KMS-11 (cell line): ENCODE results near the gene CES4A.

Experiments used
- H2AFZ ChIP-seq: fragments of 200-600 bp; sonication (generic); 2 replicates; pipeline ENCODE4 v1.6.1; 2016; ENCODE audit warnings: antibody characterized with exemption, mixed run types, low read depth
- H3K27ac ChIP-seq: fragments of 200-600 bp; sonication (generic); 2 replicates; pipeline ENCODE4 v1.6.1; 2016; ENCODE audit warnings: mild to moderate bottlenecking, mixed run types
- H3K27me3 ChIP-seq: fragments of 200-600 bp; sonication (generic); 2 replicates; pipeline ENCODE4 v1.6.1; 2017; ENCODE audit warnings: mild to moderate bottlenecking, low read depth, mixed run types, moderate library complexity; ENCODE audit not compliant: insufficient read depth
- H3K36me3 ChIP-seq: fragments of 200-600 bp; sonication (generic); 2 replicates; pipeline ENCODE4 v1.6.1; 2017; ENCODE audit warnings: mild to moderate bottlenecking, mixed run types; ENCODE audit not compliant: insufficient read depth
- H3K4me1 ChIP-seq: fragments of 200-600 bp; sonication (generic); 2 replicates; pipeline ENCODE4 v1.6.1; 2016; ENCODE audit warnings: mild to moderate bottlenecking, low read depth, mixed run types; ENCODE audit not compliant: poor library complexity, severe bottlenecking
- H3K4me2 ChIP-seq: fragments of 200-600 bp; sonication (generic); 2 replicates; pipeline ENCODE4 v1.7.0; 2016; ENCODE audit warnings: mild to moderate bottlenecking, mixed run types
- H3K4me3 ChIP-seq: fragments of 200-600 bp; sonication (generic); IDR thresholded peaks from 2 replicates; pipeline ENCODE4 v1.6.1; 2017; ENCODE audit warnings: low read depth, low read length, mixed read lengths; ENCODE audit not compliant: insufficient read depth
- H3K79me2 ChIP-seq: fragments of 200-600 bp; sonication (generic); 2 replicates; pipeline ENCODE4 v1.6.1; 2016; ENCODE audit warnings: low read depth, mixed run types; ENCODE audit not compliant: insufficient read depth
- H3K9ac ChIP-seq: fragments of 200-600 bp; sonication (generic); 2 replicates; pipeline ENCODE4 v1.6.1; 2016; ENCODE audit warnings: mild to moderate bottlenecking, mixed run types
- H4K20me1 ChIP-seq: fragments of 200-600 bp; sonication (generic); 2 replicates; pipeline ENCODE4 v1.6.1; 2016; ENCODE audit warnings: mild to moderate bottlenecking, mixed run types; ENCODE audit not compliant: insufficient read depth
- TF ChIP-seq, protein P1 (sequence below): fragments of 200-600 bp; sonication (generic); conservative IDR thresholded peaks from 2 replicates; pipeline ENCODE4 v1.6.1; 2017; ENCODE audit warnings: low read depth, mild to moderate bottlenecking, antibody characterized with exemption, low read length, moderate library complexity, mixed read lengths

The CES4A gene

DNA sequence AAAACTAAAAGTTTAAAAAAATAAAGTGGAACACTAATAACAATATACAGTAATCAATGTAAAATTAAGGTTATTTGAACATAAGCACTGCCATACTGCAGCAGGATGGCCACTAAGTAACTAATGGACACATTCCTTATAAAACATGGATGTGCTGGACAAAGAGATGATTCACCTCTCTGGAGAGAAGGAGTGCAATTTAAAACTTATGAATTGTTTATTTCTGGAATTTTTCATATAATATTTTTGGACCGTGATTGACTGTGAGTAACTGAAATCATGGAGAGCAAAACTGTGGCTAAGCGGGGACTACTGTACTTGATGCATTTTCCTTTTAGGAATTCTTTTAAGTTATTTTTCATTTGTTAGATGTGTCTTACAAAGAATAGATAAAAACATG, 62.4 kb downstream of the CES4A start:
- TF ChIP-seq, protein P1, sequence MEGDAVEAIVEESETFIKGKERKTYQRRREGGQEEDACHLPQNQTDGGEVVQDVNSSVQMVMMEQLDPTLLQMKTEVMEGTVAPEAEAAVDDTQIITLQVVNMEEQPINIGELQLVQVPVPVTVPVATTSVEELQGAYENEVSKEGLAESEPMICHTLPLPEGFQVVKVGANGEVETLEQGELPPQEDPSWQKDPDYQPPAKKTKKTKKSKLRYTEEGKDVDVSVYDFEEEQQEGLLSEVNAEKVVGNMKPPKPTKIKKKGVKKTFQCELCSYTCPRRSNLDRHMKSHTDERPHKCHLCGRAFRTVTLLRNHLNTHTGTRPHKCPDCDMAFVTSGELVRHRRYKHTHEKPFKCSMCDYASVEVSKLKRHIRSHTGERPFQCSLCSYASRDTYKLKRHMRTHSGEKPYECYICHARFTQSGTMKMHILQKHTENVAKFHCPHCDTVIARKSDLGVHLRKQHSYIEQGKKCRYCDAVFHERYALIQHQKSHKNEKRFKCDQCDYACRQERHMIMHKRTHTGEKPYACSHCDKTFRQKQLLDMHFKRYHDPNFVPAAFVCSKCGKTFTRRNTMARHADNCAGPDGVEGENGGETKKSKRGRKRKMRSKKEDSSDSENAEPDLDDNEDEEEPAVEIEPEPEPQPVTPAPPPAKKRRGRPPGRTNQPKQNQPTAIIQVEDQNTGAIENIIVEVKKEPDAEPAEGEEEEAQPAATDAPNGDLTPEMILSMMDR: no peak
- Histone ChIP-seq H3K9ac (no peak overlapping the region), H4K20me1 (0 out of 2 replicates have a peak, but pooled peaks cover 6% of the 10 kb centered on the region), H3K4me2 (no peak overlapping the region), H2AFZ (no peak overlapping the region), H3K27ac (no peak overlapping the region), H3K36me3 (no peaks in the 10 kb centered on the region), H3K4me3 (no peak overlapping the region), H3K79me2 (peaks cover 72% of the 10 kb centered on the region), H3K4me1 (no peaks in the 10 kb centered on the region), H3K27me3 (no peaks in the 10 kb centered on the region)

DNA sequence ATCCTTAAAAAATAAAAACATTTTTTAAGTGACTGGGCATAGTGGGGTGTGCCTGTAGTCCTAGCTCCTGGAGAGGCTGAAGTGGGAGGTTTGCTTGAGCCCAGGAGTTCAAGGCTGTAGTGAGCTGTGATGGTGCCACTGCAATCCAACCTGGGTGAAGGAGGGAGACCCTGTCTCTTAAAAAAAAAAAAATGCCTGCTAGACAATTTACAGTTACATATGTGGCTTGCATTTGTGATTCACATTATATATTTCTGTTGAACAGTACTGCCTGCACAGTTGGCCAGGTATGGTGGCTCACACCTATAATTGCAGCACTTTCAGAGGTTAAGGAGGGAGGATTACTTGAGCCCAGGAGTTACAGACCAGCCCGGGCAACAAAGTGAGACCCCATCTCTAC, 64.0 kb downstream of the CES4A start:
- Histone ChIP-seq H2AFZ (no peak overlapping the region), H3K4me2 (no peak overlapping the region), H3K9ac (no peak overlapping the region), H3K79me2 (peaks cover 79% of the 10 kb centered on the region), H3K4me1 (no peaks in the 10 kb centered on the region), H3K27me3 (no peaks in the 10 kb centered on the region), H3K27ac (no peak overlapping the region), H3K4me3 (no peak overlapping the region), H3K36me3 (no peaks in the 10 kb centered on the region), H4K20me1 (0 out of 2 replicates have a peak, but pooled peaks cover 9% of the 10 kb centered on the region)
- TF ChIP-seq, protein P1: no peak

DNA sequence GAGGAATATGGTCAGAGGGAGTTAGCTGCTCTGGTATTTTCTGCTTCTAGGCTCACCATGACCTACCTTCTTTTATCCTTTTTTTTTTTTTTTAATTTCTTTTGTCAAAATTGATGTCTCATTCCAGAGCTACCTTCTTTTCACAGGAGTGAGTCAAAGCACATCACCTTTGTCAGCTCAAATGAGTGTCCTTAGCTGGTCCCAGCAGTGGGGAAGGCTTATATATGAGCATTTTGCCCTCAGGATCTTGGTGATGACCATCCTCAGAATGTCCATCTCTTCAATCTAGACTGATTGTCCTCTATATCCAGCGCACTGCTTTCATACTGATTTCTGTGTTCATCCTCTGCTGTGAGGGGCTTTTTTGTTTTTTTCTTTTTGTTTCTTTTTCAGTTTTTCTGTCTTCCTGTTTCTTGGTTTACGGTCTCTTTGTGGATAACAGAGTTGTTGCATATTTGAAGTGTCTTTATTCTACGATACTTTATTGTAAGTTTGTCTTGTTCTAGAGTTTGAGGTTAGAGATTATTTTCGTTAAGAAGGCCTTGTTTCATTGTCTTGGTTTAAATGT, 65.5 kb downstream of the CES4A start:
- no peaks in the 10 kb centered on the region for H3K4me1 ChIP-seq
- no peak overlapping the region for H2AFZ ChIP-seq
- TF ChIP-seq, protein P1: no peak
- no peak overlapping the region for H3K9ac ChIP-seq
- no peaks in the 10 kb centered on the region for H3K27me3 ChIP-seq
- peaks cover 86% of the 10 kb centered on the region for H3K79me2 ChIP-seq
- 0 out of 2 replicates have a peak, but pooled peaks cover 9% of the 10 kb centered on the region for H4K20me1 ChIP-seq
- H3K4me2 ChIP-seq: no peak overlapping the region
- no peak overlapping the region for H3K4me3 ChIP-seq
- H3K36me3 ChIP-seq: no peaks in the 10 kb centered on the region
- no peak overlapping the region for H3K27ac ChIP-seq

DNA sequence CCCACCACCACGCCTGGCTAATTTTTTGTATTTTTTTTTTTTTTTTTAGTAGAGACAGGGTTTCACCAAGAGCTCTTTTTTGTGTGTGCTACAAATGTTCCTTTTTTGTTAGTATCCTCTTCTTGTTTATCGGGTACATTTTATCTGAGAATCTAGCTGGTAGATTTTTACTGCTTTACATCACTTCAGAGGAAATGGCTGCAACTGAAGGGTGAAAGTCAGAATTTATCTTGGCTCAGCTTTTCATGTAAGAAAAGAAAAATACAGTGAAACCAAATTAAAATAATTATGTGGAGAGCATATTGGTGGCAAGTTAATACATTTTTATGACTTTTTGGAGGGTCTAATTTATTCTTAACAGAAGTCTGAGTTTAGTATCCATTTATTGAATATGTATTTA, 66.5 kb downstream of the CES4A start:
- no peaks in the 10 kb centered on the region for H3K36me3 ChIP-seq
- TF ChIP-seq, protein P1: no peak
- H3K27me3 ChIP-seq: no peaks in the 10 kb centered on the region
- peaks cover 90% of the 10 kb centered on the region for H3K79me2 ChIP-seq
- H3K9ac ChIP-seq: no peak overlapping the region
- no peak overlapping the region for H3K27ac ChIP-seq
- no peaks in the 10 kb centered on the region for H3K4me1 ChIP-seq
- H3K4me2 ChIP-seq: no peak overlapping the region
- no peak overlapping the region for H2AFZ ChIP-seq
- H3K4me3 ChIP-seq: no peak overlapping the region
- H4K20me1 ChIP-seq: 0 out of 2 replicates have a peak, but pooled peaks cover 11% of the 10 kb centered on the region
